Kidney (tissue), 14 donors: Measurements from ENCODE around the gene PSME4. TPM values are rescaled to one million over a fixed set of nuclear protein-coding genes. Genes with fewer than 3 reads are reported as not detected.

ENCODE experiments used
- DNase-seq, 5 donors: peaks; one replicate each; pipeline ENCODE4 v3.0.0-alpha.2; 2013 to 2020
- FAIRE-seq: peaks from 2 replicates; lab custom pipeline; 2012; peaks lifted over from hg19 to GRCh38; lab: Jason Lieb, UNC
- H3K27ac ChIP-seq, 2 donors: one replicate each; pipeline ENCODE4 v1.7.0; 2013; ENCODE audit warnings: low read depth in 2 of 2, low read length in 2 of 2, inconsistent platforms in 1 of 2
- H3K27me3 ChIP-seq: one replicate; pipeline ENCODE4 v1.7.1; 2013; ENCODE audit warnings: low read length, inconsistent platforms; ENCODE audit not compliant: control insufficient read depth, insufficient read depth
- H3K36me3 ChIP-seq, 3 donors: one replicate each; pipeline versions ENCODE4 v1.7.0 to v1.7.1; 2013; ENCODE audit warnings: low read length in 3 of 3, control low read depth in 1 of 3, inconsistent platforms in 1 of 3; ENCODE audit not compliant: insufficient read depth in 3 of 3, control insufficient read depth in 2 of 3
- H3K4me1 ChIP-seq, 3 donors: one replicate each; pipeline versions ENCODE4 v1.7.0 to v1.7.1; 2013; ENCODE audit warnings: low read length in 3 of 3, inconsistent platforms in 1 of 3, low read depth in 1 of 3; ENCODE audit not compliant: control insufficient read depth in 2 of 3, insufficient read depth in 2 of 3
- H3K4me3 ChIP-seq, 3 donors: one replicate each; pipeline versions ENCODE4 v1.7.0 to v1.8.1; 2013; ENCODE audit warnings: low read length in 3 of 3, control low read depth in 1 of 3, inconsistent platforms in 1 of 3
- H3K9ac ChIP-seq, 3 donors: one replicate each; pipeline versions ENCODE4 v1.7.0 to v1.7.1; 2013; ENCODE audit warnings: low read length in 3 of 3, control low read depth in 1 of 3, inconsistent platforms in 1 of 3
- H3K9me3 ChIP-seq, 3 donors: one replicate each; pipeline versions ENCODE4 v1.7.0 to v1.7.1; 2013; ENCODE audit warnings: low read length in 3 of 3, control low read depth in 1 of 3, inconsistent platforms in 1 of 3; ENCODE audit not compliant: control insufficient read depth in 2 of 3, insufficient read depth in 1 of 3
- intact Hi-C: fragments of 100-400 bp; cut with DNase I; formaldehyde crosslinking; loops from one replicate; pipeline ENCODE4 v1.11.1; 2022
- polyA plus RNA-seq: library from polyadenylated mRNA; stranded (reverse); fragments of 350-450 nt; fragmentation: Illumina TruSeq; extraction: RNeasy Lipid Tissue Mini Kit (QIAGEN cat#74804); gene quantifications from one replicate; pipeline ENCODE4 v1.2.3, GENCODE V29; 2014; ENCODE audit warnings: low read depth, low replicate concordance; ENCODE audit not compliant: insufficient read depth
- total RNA-seq: library from RNA; stranded (reverse); fragmentation: NEBNext Ultra II Directional; extraction: Animal tissue kit (Norgen Biotek cat#: 25700); gene quantifications from one replicate; pipeline ENCODE4 v1.2.1, GENCODE V29; 2021
- TF ChIP-seq, protein P1 (sequence below): IDR thresholded peaks from 3 replicates; pipeline ENCODE4 v1.5.1; 2012; ENCODE audit warnings: mild to moderate bottlenecking, moderate library complexity, borderline replicate concordance; ENCODE audit not compliant: insufficient read depth; ENCODE audit errors: extremely low read depth
- donor health status: control.
- donor health status: control.
- donor health status: control.
- donor health status: control.
- donor health status: control.
- donor health status: DM: yes; HTN: yes; CAD: no.
- donor health status: Normal renal cell carcinoma (clear cell type).

Gene PSME4
- total and polyA plus RNA-seq, 2 donors from 2014 or later: 23.4 to 41.7 TPM

DNA sequence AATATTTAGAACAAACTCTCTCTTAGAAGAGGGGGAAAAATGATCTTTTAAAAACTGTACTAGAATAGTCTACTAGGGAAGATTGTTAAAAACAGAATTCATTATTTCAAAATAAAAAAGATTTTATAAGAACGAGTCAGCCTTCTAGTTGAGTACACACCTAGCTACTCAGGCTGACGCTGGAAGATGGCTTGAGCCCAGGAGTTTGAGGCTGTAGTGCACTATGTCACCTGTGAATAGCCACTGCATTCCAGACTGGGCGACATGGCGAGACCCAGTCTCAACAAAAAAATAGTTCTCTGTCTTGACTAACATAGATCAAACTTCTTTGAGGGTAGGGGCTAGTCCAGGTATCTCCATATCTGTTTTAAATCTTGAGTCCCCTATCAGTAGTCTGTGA, 150.1 kb downstream of the PSME4 start:
- Histone ChIP-seq H3K9me3 (no peaks in the 10 kb centered on the region), H3K4me1 (no peaks in the 10 kb centered on the region), H3K9ac (no peak overlapping the region), H3K27me3 (no peaks in the 10 kb centered on the region), H3K27ac (no peak overlapping the region), H3K4me3 (no peak overlapping the region), H3K36me3 (peaks cover 0 to 19% (median 4%) of the 10 kb centered on the region in 3 donors)
- FAIRE-seq (no peak), DNase-seq (no peak)
- TF ChIP-seq, protein P1, sequence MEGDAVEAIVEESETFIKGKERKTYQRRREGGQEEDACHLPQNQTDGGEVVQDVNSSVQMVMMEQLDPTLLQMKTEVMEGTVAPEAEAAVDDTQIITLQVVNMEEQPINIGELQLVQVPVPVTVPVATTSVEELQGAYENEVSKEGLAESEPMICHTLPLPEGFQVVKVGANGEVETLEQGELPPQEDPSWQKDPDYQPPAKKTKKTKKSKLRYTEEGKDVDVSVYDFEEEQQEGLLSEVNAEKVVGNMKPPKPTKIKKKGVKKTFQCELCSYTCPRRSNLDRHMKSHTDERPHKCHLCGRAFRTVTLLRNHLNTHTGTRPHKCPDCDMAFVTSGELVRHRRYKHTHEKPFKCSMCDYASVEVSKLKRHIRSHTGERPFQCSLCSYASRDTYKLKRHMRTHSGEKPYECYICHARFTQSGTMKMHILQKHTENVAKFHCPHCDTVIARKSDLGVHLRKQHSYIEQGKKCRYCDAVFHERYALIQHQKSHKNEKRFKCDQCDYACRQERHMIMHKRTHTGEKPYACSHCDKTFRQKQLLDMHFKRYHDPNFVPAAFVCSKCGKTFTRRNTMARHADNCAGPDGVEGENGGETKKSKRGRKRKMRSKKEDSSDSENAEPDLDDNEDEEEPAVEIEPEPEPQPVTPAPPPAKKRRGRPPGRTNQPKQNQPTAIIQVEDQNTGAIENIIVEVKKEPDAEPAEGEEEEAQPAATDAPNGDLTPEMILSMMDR: no peak
- intact Hi-C loops: no loop called here

DNA sequence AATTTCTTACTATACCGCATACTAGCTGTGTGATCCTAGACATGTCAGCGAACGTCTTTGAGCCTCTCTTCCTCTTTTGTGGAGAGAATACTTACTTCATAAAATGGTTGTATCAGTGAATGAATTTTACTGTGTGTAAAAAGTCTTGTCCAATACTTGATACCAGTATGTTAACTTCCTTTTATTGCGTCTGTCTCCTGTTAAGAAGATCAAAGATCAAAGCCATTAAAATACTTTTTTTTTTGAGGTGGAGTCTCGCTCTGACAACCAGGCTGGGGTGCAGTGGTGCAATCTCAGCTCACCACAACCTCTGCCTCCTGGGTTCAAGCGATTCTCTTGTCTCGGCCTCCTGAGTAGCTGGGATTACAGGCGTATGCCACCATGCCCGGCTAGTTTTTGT, 150.7 kb downstream of the PSME4 start:
- FAIRE-seq (no peak), DNase-seq (no peak)
- Histone ChIP-seq H3K4me1 (no peaks in the 10 kb centered on the region), H3K36me3 (peaks cover 0 to 24% (median 5%) of the 10 kb centered on the region in 3 donors), H3K9me3 (no peaks in the 10 kb centered on the region), H3K27me3 (no peaks in the 10 kb centered on the region), H3K9ac (no peak overlapping the region), H3K27ac (no peak overlapping the region), H3K4me3 (no peak overlapping the region)
- intact Hi-C loops: no loop called here
- TF ChIP-seq, protein P1: no peak

DNA sequence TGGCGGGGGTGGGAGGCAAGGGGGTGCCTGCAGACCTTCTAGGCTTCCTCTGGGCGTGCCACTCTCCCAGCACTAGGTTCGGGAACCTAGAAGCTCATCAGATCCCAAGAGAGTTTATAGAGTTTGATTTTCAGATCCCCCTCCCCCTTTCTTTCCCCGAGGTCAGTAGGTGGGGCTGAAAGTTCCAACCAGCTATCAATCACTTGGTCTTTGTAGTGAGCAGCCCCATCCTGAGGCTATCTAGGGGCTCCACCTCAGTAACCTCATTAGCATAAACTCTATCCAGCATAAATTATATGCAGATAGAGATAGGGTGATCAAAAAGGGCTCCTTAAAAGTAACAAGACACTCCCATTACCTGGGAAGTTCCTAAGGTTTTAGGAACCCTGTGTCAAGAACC, 151.2 kb downstream of the PSME4 start:
- H3K27me3 ChIP-seq: no peaks in the 10 kb centered on the region
- H3K9ac ChIP-seq: no peak overlapping the region
- peaks cover 0 to 24% (median 5%) of the 10 kb centered on the region in 3 donors for H3K36me3 ChIP-seq
- DNase-seq (no peak), FAIRE-seq (no peak)
- intact Hi-C loops: no loop called here
- no peak overlapping the region for H3K27ac ChIP-seq
- no peaks in the 10 kb centered on the region for H3K4me1 ChIP-seq
- no peak overlapping the region for H3K4me3 ChIP-seq
- no peaks in the 10 kb centered on the region for H3K9me3 ChIP-seq
- TF ChIP-seq, protein P1: no peak

DNA sequence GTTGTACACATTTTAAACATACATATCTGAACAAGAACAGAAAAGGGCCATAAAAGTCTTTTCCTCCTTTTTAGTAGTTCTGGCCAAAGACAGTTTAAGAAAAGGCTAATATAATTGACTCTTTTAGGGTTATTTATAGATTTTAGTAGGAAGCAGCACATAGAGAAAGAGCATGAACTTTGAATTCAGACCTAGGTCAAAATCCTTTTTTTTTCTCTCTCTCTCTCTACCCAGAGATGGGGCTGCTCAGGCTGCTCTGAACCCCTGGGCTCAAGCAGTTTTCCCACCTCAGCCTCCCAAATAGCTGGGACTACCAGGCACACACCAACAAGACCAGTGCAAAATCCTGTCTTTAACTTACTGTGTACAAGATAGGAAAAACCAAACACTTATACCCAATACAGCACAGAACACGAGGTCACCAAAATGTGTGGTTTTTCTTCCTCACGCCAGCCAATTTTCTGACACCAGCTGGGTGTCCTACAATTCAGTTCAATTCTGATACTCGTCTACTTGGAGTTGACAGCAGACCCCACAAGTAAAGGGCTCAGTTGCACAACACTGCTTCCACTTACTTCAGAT, 151.8 kb downstream of the PSME4 start:
- intact Hi-C loops: no loop called here

More for the DNA sequence above, 151.8 kb downstream of the PSME4 start:
- no peak for DNase-seq
- no peak for FAIRE-seq
- Histone ChIP-seq H3K36me3 (peaks cover 0 to 24% (median 5%) of the 10 kb centered on the region in 3 donors), H3K4me3 (no peak overlapping the region), H3K9ac (no peak overlapping the region), H3K4me1 (no peaks in the 10 kb centered on the region), H3K9me3 (no peaks in the 10 kb centered on the region), H3K27me3 (no peaks in the 10 kb centered on the region), H3K27ac (no peak overlapping the region)
- TF ChIP-seq, protein P1: no peak
